HCT116 (cell line): Measurements from ENCODE around the gene SEH1L. TPM values are rescaled to one million over a fixed set of nuclear protein-coding genes. Genes with fewer than 3 reads are reported as not detected.

ENCODE experiments used
- ATAC-seq: fragments of 200-7000 bp; cut with Tn5 transposase; 2 replicates; pipeline ENCODE4 v1.9.1; 2020; ENCODE audit warnings: mild to moderate bottlenecking, moderate library complexity
- BruUV-seq: library from RNA; stranded (reverse); fragments of 400-500 nt; replicated peaks from 2 replicates; lab custom pipeline; 2021; lab: Mats Ljungman, UMichigan
- CTCF ChIA-PET: fragments of 300-600 bp; sonication (Branson Sonifier 250); formaldehyde crosslinking; loops from one replicate; lab custom pipeline; 2021; ENCODE audit warnings: antibody characterized with exemption; lab: Charles Lee
- POLR2A ChIA-PET: fragments of 300-600, 350-600 bp; sonication (Branson Sonifier 250); formaldehyde crosslinking; loops from one replicate; lab custom pipeline; 2021; ENCODE audit warnings: antibody characterized with exemption; lab: Charles Lee
- RAD21 ChIA-PET, 2 experiments: fragments of 300-600 bp; sonication (Branson Sonifier 250); formaldehyde crosslinking; loops; one replicate each; lab custom pipeline; 2023; ENCODE audit warnings: low total read pairs in 2 of 2; ENCODE audit not compliant: uncharacterized antibody in 2 of 2, unreplicated experiment in 2 of 2, low non-redundant PET in 1 of 2; lab: Charles Lee
- DNase-seq: peaks from one replicate; pipeline ENCODE4 v3.0.0-alpha.2; 2010; ENCODE audit warnings: low read depth, low spot score
- H2AFZ ChIP-seq: fragments of 200-600 bp; shearing (Covaris generic), sonication (generic); 2 replicates; pipeline ENCODE4 v1.6.1; 2017; ENCODE audit warnings: low read depth, mixed run types, mixed read lengths, antibody characterized with exemption, low read length; ENCODE audit not compliant: poor library complexity, severe bottlenecking
- H3K27ac ChIP-seq: 2 replicates; pipeline ENCODE4 v1.5.1; 2012; ENCODE audit warnings: low read depth, low read length
- H3K27me3 ChIP-seq: fragments of 200-600 bp; sonication (generic); 2 replicates; pipeline ENCODE4 v1.6.1; 2016; ENCODE audit warnings: mixed run types, low read length, mixed read lengths; ENCODE audit not compliant: insufficient read depth
- H3K36me3 ChIP-seq, 2 experiments: fragments of 200-500 bp in 1 of 2; fragments of 200-600 bp in 1 of 2; sonication (Bioruptor generic) in 1 of 2; sonication (generic) in 1 of 2; 2 replicates each; pipeline versions ENCODE4 v1.5.1 to v1.6.1; 2014 to 2016; ENCODE audit warnings: low read length in 2 of 2, inconsistent platforms in 1 of 2, mixed read lengths in 1 of 2, mixed run types in 1 of 2; ENCODE audit not compliant: insufficient read depth in 2 of 2, control insufficient read depth in 1 of 2
- H3K4me1 ChIP-seq, 2 experiments: fragments of 200-600 bp in 1 of 2; sonication (generic) in 1 of 2; 2 replicates each; pipeline versions ENCODE4 v1.5.1 to v1.6.1; 2012 to 2017; ENCODE audit warnings: low read length in 2 of 2, inconsistent platforms in 1 of 2, mild to moderate bottlenecking in 1 of 2, mixed read lengths in 1 of 2, mixed run types in 1 of 2, moderate library complexity in 1 of 2; ENCODE audit not compliant: insufficient read depth in 2 of 2, control insufficient read depth in 1 of 2
- H3K4me2 ChIP-seq: fragments of 200-600 bp; sonication (generic); 2 replicates; pipeline ENCODE4 v1.6.1; 2017; ENCODE audit warnings: mixed run types, low read length, mixed read lengths
- H3K4me3 ChIP-seq, 2 experiments: fragments of 200-600 bp in 1 of 2; sonication (generic) in 1 of 2; replicated peaks in 1 of 2; 2 replicates each; pipeline ENCODE4 v1.5.1; 2011 to 2016; ENCODE audit warnings: low read length in 2 of 2, control low read depth in 1 of 2, low read depth in 1 of 2, mild to moderate bottlenecking in 1 of 2, mixed read lengths in 1 of 2, mixed run types in 1 of 2
- H3K79me2 ChIP-seq: fragments of 200-600 bp; sonication (generic); 2 replicates; pipeline ENCODE4 v1.6.1; 2017; ENCODE audit warnings: mild to moderate bottlenecking, mixed run types, low read length, moderate library complexity, mixed read lengths; ENCODE audit not compliant: insufficient read depth
- H3K9ac ChIP-seq: fragments of 200-600 bp; sonication (generic); 2 replicates; pipeline ENCODE4 v1.6.1; 2016; ENCODE audit warnings: low read length, mixed read lengths
- H3K9me2 ChIP-seq: fragments of 200-600 bp; sonication (generic), shearing (Covaris generic); 2 replicates; pipeline ENCODE4 v1.6.1; 2017; ENCODE audit warnings: mixed run types, mild to moderate bottlenecking, moderate library complexity; ENCODE audit not compliant: insufficient read depth
- H3K9me3 ChIP-seq, 2 experiments: fragments of 200-500 bp in 1 of 2; fragments of 200-600 bp in 1 of 2; sonication (Bioruptor generic) in 1 of 2; sonication (generic) in 1 of 2; 2 replicates each; pipeline ENCODE4 v1.6.1; 2014 to 2017; ENCODE audit warnings: low read length in 2 of 2, mixed read lengths in 2 of 2, inconsistent platforms in 1 of 2, low read depth in 1 of 2, mild to moderate bottlenecking in 1 of 2, mixed run types in 1 of 2, moderate library complexity in 1 of 2; ENCODE audit not compliant: control insufficient read depth in 1 of 2, insufficient read depth in 1 of 2
- H4K20me1 ChIP-seq: fragments of 200-600 bp; sonication (generic), shearing (Covaris generic); 2 replicates; pipeline ENCODE4 v1.6.1; 2017; ENCODE audit warnings: mixed run types, mild to moderate bottlenecking, moderate library complexity; ENCODE audit not compliant: insufficient read depth
- CBX3 ChIP-seq: IDR thresholded peaks from 2 replicates; pipeline ENCODE4 v1.6.1; 2012; ENCODE audit warnings: low read depth
- EZH2 ChIP-seq: fragments of 200-600 bp; sonication (generic); IDR thresholded peaks from 2 replicates; pipeline ENCODE4 v1.6.1; 2017; ENCODE audit warnings: antibody characterized with exemption, mixed run types
- EZH2phosphoT487 ChIP-seq: fragments of 200-600 bp; IDR thresholded peaks from 2 replicates; pipeline ENCODE4 v1.6.1; 2018; ENCODE audit warnings: antibody characterized with exemption, borderline replicate concordance
- JUND ChIP-seq: IDR thresholded peaks from 2 replicates; pipeline ENCODE4 v1.6.1; 2012
- POLR2AphosphoS5 ChIP-seq: IDR thresholded peaks from 2 replicates; pipeline ENCODE4 v1.6.1; 2011; ENCODE audit warnings: mild to moderate bottlenecking, low read depth, low read length, moderate library complexity
- SIN3A ChIP-seq: IDR thresholded peaks from 2 replicates; pipeline ENCODE4 v1.6.1; 2012; ENCODE audit warnings: low read depth
- SRF ChIP-seq: IDR thresholded peaks from 2 replicates; pipeline ENCODE4 v1.6.1; 2012; ENCODE audit warnings: low read depth
- TCF7L2 ChIP-seq: IDR thresholded peaks from 2 replicates; pipeline ENCODE4 v1.7.0; 2011; ENCODE audit warnings: borderline replicate concordance, inconsistent platforms; ENCODE audit not compliant: insufficient read depth, insufficient read length; ENCODE audit errors: extremely low read depth
- ZFX ChIP-seq: fragments of 450-650 bp; IDR thresholded peaks from 2 replicates; pipeline ENCODE4 v1.6.1; 2017
- intact Hi-C: fragments of 100-400 bp; cut with micrococcal nuclease; formaldehyde crosslinking; loops from 2 replicates; pipeline ENCODE4 v1.10.0; 2022
- total RNA-seq: library from RNA; stranded (reverse); gene quantifications from one replicate; pipeline ENCODE4 v1.2.1, GENCODE V29; 2021; ENCODE audit not compliant: unreplicated experiment
- TF ChIP-seq, protein P1 (sequence below): IDR thresholded peaks from 2 replicates; pipeline ENCODE4 v1.6.1; 2012
- TF ChIP-seq, protein P2 (sequence below): IDR thresholded peaks from 2 replicates; pipeline ENCODE4 v1.6.1; 2012; ENCODE audit warnings: low read depth
- TF ChIP-seq, protein P3 (sequence below): IDR thresholded peaks from 2 replicates; pipeline ENCODE4 v1.6.1; 2012
- TF ChIP-seq, protein P4 (sequence below), 3 experiments: fragments of 200-600 bp in 1 of 3; sonication (generic) in 1 of 3; IDR thresholded peaks in 2 of 3; conservative IDR thresholded peaks in 1 of 3; 2 replicates each; pipeline ENCODE4 v1.5.1; 2012 to 2017; ENCODE audit warnings: low read depth in 2 of 3, low read length in 2 of 3, antibody characterized with exemption in 1 of 3, borderline replicate concordance in 1 of 3, control low read depth in 1 of 3, mild to moderate bottlenecking in 1 of 3, mixed read lengths in 1 of 3, mixed run types in 1 of 3, moderate library complexity in 1 of 3; ENCODE audit not compliant: insufficient read depth in 1 of 3

Gene SEH1L
- total RNA-seq, 1 experiment from 2014 or later = 83.7 TPM

DNA sequence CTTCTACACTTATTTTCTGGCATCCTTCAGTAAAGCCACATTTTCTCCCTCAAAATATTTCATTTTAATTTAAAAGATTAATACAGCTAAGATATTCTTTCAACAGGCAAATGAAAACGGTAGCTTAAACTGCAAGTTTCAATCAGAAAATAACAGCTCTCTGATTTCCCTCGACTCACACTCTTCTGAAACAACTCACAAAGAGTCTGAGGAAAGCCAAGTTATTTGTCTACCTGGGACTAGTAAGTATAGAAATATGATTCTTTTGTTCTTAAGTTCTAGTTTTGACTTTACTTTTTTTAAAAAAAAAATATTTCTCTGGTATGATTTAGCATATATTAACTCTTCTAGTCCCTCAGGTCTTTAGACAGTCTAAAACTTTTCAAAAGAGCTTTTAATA, 70.6 kb downstream of the SEH1L start:
- Histone ChIP-seq H3K4me3 (no peak overlapping the region), H3K9me3 (no peaks in the 10 kb centered on the region), H4K20me1 (no peaks in the 10 kb centered on the region; the same call in 1 of the 2 replicates), H3K4me1 (no peaks in the 10 kb centered on the region), H3K27me3 (no peaks in the 10 kb centered on the region), H3K9ac (no peak overlapping the region), H3K36me3 (peaks cover 55 to 56% of the 10 kb centered on the region in 2 experiments), H3K9me2 (no peaks in the 10 kb centered on the region), H3K27ac (no peak overlapping the region), H2AFZ (no peak overlapping the region), H3K4me2 (no peak overlapping the region), H3K79me2 (peaks cover 28% of the 10 kb centered on the region)
- RAD21 ChIA-PET = no interaction called here
- CTCF ChIA-PET = no interaction called here
- no peak for ATAC-seq
- no TSS peak for BruUV-seq
- intact Hi-C loops = loop anchor here (10.0 kb wide), 1 partner anchor 64 kb away; no protein-coding TSS in a partner anchor
- DNase-seq = no peak
- POLR2A ChIA-PET = no interaction called here
- TF ChIP-seq POLR2AphosphoS5 = no peak
- TF ChIP-seq, protein P1, sequence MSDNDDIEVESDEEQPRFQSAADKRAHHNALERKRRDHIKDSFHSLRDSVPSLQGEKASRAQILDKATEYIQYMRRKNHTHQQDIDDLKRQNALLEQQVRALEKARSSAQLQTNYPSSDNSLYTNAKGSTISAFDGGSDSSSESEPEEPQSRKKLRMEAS = no peak
- TF ChIP-seq, protein P2, sequence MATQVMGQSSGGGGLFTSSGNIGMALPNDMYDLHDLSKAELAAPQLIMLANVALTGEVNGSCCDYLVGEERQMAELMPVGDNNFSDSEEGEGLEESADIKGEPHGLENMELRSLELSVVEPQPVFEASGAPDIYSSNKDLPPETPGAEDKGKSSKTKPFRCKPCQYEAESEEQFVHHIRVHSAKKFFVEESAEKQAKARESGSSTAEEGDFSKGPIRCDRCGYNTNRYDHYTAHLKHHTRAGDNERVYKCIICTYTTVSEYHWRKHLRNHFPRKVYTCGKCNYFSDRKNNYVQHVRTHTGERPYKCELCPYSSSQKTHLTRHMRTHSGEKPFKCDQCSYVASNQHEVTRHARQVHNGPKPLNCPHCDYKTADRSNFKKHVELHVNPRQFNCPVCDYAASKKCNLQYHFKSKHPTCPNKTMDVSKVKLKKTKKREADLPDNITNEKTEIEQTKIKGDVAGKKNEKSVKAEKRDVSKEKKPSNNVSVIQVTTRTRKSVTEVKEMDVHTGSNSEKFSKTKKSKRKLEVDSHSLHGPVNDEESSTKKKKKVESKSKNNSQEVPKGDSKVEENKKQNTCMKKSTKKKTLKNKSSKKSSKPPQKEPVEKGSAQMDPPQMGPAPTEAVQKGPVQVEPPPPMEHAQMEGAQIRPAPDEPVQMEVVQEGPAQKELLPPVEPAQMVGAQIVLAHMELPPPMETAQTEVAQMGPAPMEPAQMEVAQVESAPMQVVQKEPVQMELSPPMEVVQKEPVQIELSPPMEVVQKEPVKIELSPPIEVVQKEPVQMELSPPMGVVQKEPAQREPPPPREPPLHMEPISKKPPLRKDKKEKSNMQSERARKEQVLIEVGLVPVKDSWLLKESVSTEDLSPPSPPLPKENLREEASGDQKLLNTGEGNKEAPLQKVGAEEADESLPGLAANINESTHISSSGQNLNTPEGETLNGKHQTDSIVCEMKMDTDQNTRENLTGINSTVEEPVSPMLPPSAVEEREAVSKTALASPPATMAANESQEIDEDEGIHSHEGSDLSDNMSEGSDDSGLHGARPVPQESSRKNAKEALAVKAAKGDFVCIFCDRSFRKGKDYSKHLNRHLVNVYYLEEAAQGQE = no peak
- TF ChIP-seq EZH2 = no peak
- no peak for TF ChIP-seq JUND
- TF ChIP-seq TCF7L2 = no peak
- TF ChIP-seq ZFX = no peak
- TF ChIP-seq EZH2phosphoT487 = no peak
- TF ChIP-seq CBX3 = no peak
- TF ChIP-seq SRF = no peak
- TF ChIP-seq, protein P3, sequence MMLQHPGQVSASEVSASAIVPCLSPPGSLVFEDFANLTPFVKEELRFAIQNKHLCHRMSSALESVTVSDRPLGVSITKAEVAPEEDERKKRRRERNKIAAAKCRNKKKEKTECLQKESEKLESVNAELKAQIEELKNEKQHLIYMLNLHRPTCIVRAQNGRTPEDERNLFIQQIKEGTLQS = no peak
- TF ChIP-seq SIN3A = no peak
- TF ChIP-seq, protein P4, sequence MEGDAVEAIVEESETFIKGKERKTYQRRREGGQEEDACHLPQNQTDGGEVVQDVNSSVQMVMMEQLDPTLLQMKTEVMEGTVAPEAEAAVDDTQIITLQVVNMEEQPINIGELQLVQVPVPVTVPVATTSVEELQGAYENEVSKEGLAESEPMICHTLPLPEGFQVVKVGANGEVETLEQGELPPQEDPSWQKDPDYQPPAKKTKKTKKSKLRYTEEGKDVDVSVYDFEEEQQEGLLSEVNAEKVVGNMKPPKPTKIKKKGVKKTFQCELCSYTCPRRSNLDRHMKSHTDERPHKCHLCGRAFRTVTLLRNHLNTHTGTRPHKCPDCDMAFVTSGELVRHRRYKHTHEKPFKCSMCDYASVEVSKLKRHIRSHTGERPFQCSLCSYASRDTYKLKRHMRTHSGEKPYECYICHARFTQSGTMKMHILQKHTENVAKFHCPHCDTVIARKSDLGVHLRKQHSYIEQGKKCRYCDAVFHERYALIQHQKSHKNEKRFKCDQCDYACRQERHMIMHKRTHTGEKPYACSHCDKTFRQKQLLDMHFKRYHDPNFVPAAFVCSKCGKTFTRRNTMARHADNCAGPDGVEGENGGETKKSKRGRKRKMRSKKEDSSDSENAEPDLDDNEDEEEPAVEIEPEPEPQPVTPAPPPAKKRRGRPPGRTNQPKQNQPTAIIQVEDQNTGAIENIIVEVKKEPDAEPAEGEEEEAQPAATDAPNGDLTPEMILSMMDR (IDR thresholded peaks at IDR 0.05 in 2 of 3, conservative IDR thresholded peaks at IDR 0.05 in 1 of 3; ENCODE audit: borderline replicate concordance in 1 of 3, insufficient read depth in 1 of 3, low read depth in 2 of 3, low read length in 2 of 3) = no peak
